Kidney capillary endothelial cell (primary cell): ENCODE results near the gene CYP4F22.
"Not testable (repeated sequence)": the region's sequence is repeated elsewhere in the genome, so short reads cannot be mapped to it uniquely, and the experiment has no call there.

Experiments
- DNase-seq: peaks from one replicate; pipeline ENCODE4 v3.0.0-alpha.2; 2018; ENCODE audit warnings: low spot score

The CYP4F22 gene

DNA sequence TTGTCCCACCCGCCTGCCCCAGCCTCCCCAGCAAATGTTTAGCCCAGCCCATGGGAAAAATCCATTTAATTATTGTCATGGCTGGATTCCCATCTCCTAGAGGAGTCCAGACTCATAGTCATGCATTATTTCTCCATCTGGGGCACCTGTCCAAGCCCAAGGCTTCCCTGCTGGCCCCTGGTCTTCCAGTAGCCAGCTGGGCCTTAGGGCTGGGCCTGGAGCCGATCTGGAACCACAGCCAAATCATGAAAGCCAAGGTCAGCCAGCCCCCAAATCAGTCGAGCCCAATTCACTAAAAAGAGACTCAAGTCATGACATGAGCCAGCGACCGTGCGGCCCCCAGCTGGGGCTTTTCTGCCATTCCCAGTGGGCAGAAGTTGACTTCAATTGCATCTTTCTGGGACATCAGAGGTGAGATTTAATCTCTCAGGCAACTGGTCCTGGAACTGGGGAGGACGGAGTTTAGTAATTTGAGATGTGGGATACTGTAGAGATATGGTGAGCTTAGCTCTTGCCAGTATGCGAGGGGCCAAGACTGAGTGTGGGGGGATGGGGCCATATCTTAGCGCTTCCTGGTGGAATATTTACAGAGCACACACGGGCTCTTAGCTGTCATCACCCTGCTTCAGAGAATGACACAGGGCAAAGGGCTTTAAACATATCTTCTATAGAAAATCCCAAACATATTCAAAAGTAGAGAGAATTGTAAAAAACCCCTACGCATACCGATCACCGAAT is 19.7 kb upstream of the CYP4F22 start:
- DNase-seq: no peak

DNA sequence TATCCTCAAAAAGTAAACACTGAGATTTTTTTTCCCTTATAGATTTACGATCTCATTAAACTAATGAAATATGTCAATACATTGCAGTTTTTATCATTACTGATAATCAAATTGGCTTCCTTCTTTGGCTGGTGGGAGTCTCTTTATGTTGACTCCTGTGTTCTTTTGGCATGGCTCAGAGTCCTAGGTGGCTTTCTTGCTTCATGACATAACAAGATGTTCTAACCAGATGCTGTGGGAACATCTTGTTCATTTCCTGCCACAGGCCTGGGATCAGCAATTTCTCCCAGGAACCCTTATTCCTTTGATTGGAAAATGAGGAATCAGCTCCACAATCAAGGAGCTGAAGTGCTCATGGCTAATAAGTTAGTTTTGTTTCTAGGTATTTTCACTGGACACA is 13.2 kb upstream of the CYP4F22 start:
- no peak for DNase-seq

DNA sequence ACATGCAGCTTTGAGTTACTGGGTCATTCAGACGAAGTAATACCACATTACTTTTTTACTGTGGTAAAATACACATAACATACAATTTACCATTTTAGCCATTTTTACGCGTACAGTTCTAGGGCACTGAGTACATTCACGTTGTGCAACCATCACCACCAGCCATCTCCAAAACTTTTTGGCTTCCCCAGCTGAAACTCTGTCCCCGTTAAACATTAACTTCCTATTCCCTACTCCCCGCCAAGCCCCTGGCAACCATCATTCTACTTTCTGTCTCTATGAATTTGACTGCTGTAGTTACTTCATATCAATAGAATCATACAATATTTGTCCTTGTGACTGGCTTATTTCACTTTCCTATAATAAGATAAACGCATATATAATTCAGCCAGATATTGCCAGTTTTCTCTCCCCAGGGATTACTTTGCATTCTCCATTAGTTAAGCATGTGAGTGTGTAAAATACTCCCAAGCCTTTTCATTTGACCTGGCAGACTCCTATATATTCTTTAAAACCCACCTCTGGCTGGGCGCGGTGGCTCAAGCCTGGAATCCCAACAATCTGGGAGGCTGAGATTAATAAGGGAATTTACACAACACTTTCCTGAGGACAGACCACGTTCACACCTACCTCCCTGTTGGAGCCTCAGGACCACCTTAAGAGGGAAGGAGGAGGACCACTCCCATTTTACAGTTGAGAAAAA is 10.0 kb upstream of the CYP4F22 start:
- no peak for DNase-seq

DNA sequence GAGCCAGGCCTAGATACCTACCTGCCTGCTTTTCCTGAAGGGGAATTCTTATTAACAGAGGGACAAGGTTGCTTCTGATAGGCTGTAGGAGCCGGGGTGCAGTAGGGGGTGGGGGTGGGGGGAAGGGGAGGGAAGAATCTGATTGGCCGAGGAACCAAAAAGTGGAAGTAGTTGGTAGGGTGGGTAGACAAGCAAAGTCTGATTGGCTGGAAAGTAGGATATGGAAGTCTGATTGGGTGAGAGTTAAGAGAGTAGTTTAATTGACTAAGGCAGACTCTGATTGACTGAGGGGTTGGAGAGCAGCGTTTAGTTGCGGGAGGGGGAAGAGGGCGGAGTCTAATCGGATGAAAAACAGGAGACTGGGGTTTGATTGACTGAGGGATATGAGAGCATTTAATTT is 9.4 kb upstream of the CYP4F22 start:
- DNase-seq: no peak

DNA sequence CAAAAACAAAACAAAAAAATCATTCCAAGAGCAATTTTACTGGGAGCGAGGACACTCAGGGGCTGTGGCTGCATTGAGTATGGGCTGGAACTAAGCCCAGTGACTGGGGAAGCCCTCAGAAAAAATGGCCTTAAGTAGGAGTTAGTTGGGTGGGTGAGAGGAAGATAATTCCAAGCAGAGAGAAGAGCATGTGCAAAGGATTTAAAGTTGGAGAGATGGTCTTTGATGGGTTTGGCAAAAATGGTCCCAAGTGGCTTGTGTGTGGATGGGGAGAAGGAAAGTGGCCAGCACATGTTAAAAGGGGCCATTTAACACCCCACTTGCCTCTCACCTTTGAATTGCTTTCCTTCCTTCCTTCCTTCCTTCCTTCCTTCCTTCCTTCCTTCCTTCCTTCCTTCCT is 6.7 kb upstream of the CYP4F22 start:
- no peak for DNase-seq

DNA sequence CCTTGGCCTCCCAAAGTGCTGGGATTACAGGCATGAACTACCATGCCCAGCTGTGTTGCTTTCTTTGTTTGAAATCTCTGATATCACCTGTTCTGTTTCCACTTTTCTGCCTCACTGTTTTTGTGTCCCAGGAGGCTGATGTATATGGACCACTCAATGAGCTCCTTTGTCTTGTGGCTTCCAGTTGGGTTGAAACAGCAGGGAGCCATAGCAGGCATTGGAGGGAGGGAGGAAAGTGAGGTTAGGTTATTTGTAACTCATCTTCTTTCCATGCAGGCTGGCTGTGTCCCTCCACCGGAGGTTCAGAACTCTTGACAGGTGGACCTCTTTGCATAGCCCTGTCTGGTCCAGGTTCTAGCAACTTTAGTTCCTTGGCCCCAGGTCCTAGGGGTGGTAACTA is 6.1 kb upstream of the CYP4F22 start:
- DNase-seq: no peak

DNA sequence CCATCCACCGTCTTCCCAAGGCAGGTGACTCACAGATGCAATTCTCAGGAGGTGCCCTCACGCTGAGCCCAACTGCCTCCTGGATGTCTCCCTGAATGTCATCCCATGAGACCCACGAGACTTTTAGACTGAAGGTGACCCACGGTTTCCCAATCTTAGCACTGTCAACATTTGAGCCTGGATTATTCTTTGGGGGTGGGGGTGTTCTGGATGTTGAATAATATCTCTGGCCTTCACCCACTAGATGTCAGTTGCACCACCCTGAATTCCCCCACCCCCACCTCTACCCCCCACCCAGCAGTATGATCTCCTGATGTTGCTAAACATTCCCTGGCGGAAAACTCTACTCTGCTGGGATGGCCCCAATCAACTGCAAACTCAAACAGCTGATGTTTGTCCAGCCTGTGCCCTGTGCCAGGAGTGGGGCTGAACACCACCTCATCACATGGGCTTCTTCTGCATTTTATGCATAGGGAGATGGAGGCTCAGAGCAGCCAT is 2.2 kb upstream of the CYP4F22 start:
- no peak for DNase-seq

DNA sequence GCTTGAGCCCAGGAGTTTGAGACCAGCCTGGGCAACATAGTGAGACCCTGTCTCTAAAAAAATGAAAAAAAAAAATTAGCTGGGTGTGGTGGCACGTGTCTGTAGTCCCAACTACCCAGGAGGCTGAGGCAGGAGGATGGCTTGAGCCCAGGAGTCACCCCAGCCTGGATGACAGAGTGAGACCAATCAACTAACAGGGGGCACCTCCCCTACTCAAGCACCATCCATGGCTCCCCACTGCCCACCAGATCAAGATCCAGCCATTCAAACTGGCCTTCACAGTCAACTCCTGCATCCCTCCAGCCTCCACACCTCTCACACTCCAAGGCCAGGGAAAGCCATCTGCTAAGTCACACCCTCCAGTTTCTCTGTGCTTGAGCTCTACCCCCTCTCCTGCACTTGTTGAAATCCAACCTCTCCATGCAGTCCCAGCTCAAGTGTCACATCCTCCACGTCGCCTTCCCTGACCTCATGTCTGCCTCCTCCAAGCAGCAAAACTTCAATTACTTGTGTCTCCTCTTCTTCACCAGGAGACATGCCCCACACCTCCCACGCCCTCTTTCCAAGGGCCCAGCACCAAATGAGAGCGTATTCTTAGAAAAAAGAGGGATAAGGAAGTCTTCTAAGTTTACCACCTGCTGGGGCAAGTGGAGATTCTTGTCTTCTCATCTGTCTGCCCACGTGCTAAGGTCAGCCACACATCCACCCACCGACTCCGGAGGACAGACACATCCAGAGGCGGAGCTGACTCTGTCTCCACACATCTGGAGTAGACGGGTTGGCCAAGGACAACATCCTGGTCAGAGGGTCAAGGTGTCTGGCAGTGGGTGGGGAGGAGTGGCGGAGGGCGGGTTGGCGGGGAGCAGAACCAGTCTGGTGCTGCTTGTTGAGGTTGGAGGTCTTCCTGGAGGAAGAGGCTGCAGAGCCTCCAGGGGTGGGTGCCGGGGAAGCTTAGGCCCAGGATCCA is 974 bp upstream of the CYP4F22 start:
- no peak for DNase-seq

DNA sequence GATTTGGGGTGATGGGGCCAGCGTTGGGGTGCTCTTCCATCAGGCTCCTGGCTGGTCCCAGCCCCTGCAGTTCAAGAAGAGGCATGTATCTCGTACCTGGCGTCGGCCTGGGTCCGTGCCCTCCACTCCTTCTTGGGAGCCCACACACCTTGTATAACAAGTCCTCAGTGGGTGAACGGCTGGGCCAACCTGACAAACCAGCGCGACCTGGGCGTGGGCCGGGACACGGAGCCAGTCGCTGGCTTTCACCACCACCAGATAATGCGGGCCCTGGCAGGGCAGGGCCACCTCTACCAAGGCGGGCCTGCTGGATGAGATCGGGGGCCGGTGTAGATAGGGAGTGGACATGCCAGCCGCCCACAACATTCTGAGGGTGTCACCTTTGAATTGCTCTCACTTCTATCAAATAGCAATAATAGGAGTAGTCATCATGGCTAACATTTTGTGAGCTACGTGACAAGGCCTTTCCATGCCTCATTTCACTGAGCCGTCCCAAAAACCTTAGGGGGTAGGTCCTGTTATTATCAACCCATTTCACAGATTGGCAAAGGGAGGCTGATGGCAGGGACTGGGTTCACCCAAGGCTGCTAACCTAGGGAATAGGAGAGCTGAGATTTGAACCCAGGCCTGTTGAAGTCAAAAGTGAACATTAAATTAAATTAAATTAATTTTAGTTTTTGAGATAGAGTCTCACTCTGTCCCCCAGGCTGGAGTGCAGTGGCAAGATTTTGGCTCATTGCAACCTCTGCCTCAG is 3.5 kb downstream of the CYP4F22 start:
- DNase-seq: no peak

DNA sequence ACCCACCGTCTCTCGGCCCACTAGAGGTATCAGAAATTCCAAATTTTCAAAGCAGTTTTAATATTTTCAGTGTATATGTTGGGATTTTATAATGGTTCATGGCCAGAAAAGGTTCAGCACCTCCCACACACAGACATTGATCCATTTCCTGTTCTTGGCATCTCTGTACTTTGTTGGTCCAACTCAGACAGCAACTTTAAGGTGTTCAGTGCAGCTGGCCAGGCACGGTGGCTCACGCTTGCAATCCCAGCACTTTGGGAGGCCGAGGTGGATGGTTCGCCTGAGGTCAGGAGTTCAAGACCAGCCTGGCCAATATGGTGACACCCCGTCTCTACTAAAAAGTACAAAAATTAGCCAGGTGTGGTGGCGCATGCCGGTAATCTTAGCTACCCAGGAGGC is 6.9 kb downstream of the CYP4F22 start:
- not testable (repeated sequence) for DNase-seq

DNA sequence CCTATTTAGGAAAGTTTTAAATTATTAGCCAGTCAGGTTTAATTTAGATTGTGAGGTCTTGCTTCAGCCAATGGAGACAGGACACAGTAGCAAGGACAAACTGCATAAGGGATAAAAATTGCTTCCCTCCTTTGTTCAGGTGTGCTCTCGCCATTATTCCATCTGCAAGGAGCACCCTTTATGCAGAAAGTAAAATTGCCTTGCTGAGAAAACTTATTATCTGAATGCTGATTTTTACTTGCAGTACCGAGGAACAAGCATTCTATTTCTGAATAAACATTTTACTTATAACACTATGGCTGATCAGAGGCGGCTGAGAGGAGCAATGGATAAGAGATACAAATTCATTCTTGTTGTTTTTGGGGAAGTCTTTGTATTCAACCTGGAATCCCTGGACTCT is 8.0 kb downstream of the CYP4F22 start:
- no peak for DNase-seq

DNA sequence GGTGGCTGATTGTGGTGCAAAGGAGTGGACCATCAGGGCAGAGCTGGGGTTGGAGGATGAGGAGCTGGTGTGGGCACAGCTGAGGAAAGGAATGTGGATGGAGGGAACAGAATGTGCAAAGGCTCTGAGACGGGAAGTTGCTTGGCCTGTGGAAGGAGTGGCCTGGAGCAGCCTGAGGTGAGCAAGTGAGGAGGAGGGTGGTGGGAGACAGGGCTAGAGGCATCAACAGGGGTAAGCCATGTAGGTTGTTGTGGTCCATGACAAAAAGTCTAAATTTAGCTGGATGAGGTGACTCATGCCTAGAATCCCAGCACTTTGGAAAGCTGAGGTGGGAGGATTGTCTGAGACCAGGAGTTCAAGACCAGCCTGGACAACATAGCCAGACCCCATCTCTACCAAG is 9.5 kb downstream of the CYP4F22 start:
- no peak for DNase-seq

DNA sequence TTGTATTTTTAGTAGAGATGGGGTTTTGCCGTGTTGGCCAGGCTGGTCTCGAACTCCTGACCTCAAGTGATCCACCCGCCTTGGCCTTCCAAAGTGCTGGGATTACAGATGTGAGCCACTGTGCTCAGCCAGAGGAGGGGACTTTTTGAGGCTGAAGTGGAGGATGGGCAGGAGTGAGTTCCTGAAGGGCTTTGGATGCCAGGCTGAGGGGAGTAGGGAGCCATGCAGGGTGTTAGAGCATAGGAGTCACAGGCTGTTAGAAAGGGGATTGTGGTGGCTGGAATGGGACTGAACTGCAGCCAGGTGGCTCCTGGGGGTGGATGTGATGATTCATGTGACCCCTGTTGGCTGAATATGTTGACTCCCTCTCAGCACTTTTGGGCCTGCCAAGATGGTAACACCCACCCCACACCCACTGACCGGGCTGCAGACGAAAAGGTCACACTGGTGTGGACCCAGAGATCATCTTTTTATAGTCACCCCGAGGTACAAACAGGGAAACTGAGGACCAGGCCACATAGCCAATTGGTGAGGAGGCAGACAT is 11.2 kb downstream of the CYP4F22 start:
- no peak for DNase-seq

DNA sequence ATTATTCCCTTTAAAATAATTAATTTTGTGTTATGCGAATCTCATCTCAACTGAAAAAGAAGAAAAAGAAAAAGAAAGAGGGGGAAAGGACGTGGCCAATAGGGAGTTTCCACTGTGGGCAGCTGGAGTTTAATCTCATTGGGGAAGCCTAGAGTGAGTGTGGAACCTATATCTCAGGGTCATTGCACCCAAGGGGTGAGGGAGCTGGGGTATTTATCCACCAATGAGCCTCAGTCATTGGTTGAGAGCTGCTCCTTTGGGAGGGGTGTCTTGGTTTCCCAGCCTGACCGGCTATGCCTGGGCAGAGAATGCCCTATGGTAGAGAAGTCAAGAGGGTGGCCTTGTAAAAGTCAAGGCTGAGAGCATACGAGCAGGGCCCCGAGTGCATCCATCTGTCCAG is 16.5 kb downstream of the CYP4F22 start:
- no peak for DNase-seq

DNA sequence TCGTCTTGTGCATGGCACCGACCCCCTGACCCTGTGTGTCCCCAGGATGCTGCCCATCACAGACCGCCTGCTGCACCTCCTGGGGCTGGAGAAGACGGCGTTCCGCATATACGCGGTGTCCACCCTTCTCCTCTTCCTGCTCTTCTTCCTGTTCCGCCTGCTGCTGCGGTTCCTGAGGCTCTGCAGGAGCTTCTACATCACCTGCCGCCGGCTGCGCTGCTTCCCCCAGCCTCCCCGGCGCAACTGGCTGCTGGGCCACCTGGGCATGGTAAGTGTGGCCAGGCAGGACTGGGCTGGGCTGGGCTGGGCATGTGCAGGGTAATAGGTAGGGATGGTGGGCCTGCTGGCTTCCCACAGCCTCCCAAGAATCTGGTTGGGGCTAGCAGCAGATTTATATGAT is 17.0 kb downstream of the CYP4F22 start:
- no peak for DNase-seq

DNA sequence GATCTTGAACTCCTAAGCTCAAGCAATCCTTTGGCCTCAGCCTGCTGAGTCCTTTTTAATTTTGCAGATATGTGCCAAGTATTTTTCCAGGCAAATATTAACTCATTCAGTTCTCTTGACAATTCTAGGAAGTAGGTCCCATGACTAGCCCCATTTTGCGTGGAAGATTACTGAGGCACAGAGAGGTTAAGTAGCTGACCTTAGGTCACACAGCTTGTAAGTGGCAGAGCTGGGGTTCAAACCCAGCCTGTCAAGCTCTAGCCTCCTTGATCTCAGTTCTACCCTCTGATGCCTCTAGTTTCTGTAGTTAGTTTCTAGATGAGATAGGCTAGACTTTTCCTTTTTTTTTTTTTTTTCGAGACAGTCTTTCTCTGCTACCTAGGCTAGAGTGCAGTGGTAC is 18.1 kb downstream of the CYP4F22 start:
- DNase-seq: no peak

DNA sequence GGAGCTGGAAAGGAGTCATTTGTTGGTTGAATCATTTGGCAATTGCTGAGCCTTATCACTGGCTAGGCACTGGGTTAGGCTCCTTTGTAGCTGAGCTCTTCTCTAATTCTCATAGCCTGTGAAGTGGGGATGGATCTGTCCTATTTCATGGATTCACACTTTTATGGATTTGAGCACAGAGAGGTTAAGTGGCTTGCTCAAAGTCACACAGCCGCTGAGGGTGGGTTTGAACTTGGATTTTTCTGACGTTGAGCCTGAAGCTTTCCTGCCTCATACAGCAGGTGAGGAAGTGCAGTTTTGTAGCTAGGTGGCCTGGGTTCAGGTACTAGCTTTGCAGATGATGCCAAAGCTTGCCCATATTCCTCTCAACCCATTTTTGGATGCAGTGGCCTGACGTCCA is 19.4 kb downstream of the CYP4F22 start:
- DNase-seq: no peak

DNA sequence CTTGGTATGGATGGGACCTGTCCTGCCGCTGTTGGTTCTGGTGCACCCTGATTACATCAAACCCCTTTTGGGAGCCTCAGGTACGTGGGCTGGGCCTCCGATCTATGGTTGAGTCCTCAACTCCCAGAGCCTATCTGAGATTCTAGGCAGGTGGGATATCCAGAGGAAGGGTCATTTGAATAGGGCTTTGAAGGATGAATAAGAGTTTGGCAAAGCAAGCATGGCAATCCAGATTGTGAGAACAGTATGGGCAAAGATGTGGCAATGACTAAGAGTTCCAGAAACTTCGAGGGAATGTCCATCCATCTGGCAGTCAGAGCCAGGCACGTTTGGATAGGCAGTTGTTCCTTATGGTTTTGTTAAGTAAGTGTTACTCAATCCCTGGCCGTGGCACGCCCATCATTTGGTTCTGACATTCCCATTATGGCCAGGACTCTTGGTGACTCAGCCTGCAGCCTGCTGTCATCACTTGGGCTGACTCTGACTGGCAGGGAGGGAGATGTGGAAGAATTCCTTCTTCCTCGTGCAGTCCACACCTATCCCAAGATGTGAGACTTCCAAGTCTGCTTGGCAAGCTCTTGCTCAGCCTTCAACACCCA is 21.5 kb downstream of the CYP4F22 start:
- DNase-seq: no peak

DNA sequence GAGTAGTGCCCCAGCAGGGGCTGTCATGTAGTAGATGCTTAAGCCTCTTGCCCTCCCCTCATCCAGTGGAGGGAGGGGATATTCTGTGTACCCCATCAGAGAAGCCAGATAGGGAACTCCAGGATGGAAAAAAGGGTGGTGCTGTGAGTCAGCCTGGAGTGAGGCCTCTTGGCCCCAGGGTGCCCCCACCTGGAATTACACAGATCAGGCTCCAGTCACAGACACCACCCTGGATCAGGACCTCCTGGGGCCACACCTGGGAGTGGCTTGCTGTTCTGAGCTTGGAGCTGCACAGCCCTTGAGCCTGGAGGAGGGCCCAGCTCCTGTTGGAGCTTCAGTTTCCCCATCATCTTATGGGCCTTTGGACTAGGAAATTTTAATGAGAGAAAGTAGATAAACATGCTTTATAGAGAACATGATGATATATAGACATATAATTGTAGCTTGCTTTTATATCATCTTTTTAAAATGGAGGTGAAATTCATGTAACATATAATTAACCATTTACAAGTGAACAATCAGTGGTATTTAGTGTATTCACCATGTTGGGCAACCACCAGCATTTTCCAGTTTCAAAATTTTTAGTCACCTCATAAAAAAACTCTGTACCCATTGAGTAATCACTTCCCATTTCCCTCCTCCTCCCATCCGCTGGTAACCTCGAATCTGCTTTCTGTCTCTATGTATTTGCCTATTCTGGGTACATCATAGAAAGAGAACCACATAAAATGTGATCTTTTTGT is 24.6 kb downstream of the CYP4F22 start:
- DNase-seq: no peak

DNA sequence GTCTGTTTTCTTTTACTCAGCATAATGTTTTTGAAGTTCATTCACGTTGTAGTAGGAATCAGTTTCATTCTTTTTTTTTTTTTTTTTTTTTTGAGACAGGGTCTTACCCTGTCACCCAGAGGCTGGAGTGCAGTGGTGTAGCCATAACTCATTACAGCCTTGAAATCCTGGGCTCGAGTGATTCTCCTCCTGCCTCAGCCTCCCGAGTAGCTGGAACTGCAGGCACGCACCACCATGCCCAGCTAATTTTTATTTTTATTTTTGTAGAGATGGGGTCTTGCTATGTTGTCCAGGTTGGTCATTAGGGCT is 25.2 kb downstream of the CYP4F22 start:
- DNase-seq: not testable (repeated sequence)
